GM12878 (cell line): Measurements from ENCODE around the gene ZNF341. TPM values are rescaled to one million over a fixed set of nuclear protein-coding genes. Genes with fewer than 3 reads are reported as not detected.

Source experiments
- ATAC-seq: fragments of 200-7000 bp; cut with Tn5 transposase; 3 replicates; pipeline ENCODE4 v1.9.1; 2020; ENCODE audit warnings: mild to moderate bottlenecking, moderate library complexity
- BruUV-seq: library from RNA; stranded (reverse); fragments of 400-500 nt; replicated peaks from 2 replicates; lab custom pipeline; 2021; lab: Mats Ljungman, UMichigan
- CTCF ChIA-PET: fragments of 300-600 bp; sonication (Branson Sonifier 250); formaldehyde crosslinking; extraction: SDS; loops from one replicate; lab custom pipeline; 2021; ENCODE audit warnings: inconsistent platforms; lab: Yijun Ruan, JAX
- POLR2A ChIA-PET: fragments of 350-600 bp; formaldehyde crosslinking; extraction: SDS; loops from one replicate; lab custom pipeline; 2021; ENCODE audit warnings: inconsistent platforms; lab: Charles Lee
- RAD21 ChIA-PET: fragments of 300-600 bp; sonication (Branson Sonifier 250); formaldehyde crosslinking; loops from one replicate; lab custom pipeline; 2023; ENCODE audit warnings: antibody characterized with exemption; ENCODE audit not compliant: unreplicated experiment; lab: Charles Lee
- SMC1A ChIA-PET: fragments of 300-600 bp; sonication (Branson Sonifier 250); formaldehyde crosslinking; loops from one replicate; lab custom pipeline; 2023; ENCODE audit not compliant: unreplicated experiment, uncharacterized antibody; lab: Charles Lee
- DNase-seq: peaks from one replicate; pipeline ENCODE4 v3.0.0-alpha.2; 2011; ENCODE audit warnings: low read depth, low spot score
- FAIRE-seq: peaks from 3 replicates; lab custom pipeline; 2011; peaks lifted over from hg19 to GRCh38; lab: Jason Lieb, UNC
- H2AFZ ChIP-seq: 2 replicates; pipeline ENCODE4 v1.6.0; 2011; ENCODE audit warnings: low read depth, low read length, control low read depth; ENCODE audit not compliant: control insufficient read depth
- H3K27ac ChIP-seq: 2 replicates; pipeline ENCODE4 v1.5.1; 2011; ENCODE audit warnings: control low read depth; ENCODE audit not compliant: control insufficient read depth, insufficient read depth
- H3K27me3 ChIP-seq, 2 experiments: replicated peaks in 1 of 2; 2 replicates each; pipeline versions ENCODE4 v1.6.0 to v1.6.1; 2011; ENCODE audit warnings: low read length in 1 of 2; ENCODE audit not compliant: control insufficient read depth in 2 of 2, insufficient read depth in 2 of 2
- H3K36me3 ChIP-seq, 2 experiments: 2 replicates each; pipeline ENCODE4 v1.5.1; 2011; ENCODE audit warnings: low read length in 1 of 2; ENCODE audit not compliant: control insufficient read depth in 2 of 2, insufficient read depth in 2 of 2
- H3K4me1 ChIP-seq: 2 replicates; pipeline ENCODE4 v1.6.1; 2011; ENCODE audit warnings: mild to moderate bottlenecking, low read length, moderate library complexity, mixed read lengths; ENCODE audit not compliant: control insufficient read depth, insufficient read depth
- H3K4me2 ChIP-seq: 2 replicates; pipeline ENCODE4 v1.6.0; 2011; ENCODE audit warnings: control low read depth; ENCODE audit not compliant: control insufficient read depth, insufficient read depth
- H3K4me3 ChIP-seq: fragments of 200-600 bp; sonication (generic); 2 replicates; pipeline ENCODE4 v1.5.1; 2016
- H3K79me2 ChIP-seq: 2 replicates; pipeline ENCODE4 v1.6.0; 2011; ENCODE audit warnings: low read length; ENCODE audit not compliant: control insufficient read depth, insufficient read depth
- H3K9ac ChIP-seq: 2 replicates; pipeline ENCODE4 v1.8.0; 2011; ENCODE audit warnings: low read length, control low read depth, mixed read lengths; ENCODE audit not compliant: control insufficient read depth, insufficient read depth
- H3K9me3 ChIP-seq: replicated peaks from 3 replicates; pipeline ENCODE4 v1.5.1; 2011; ENCODE audit warnings: mild to moderate bottlenecking, low read length; ENCODE audit not compliant: control insufficient read depth, insufficient read depth
- H4K20me1 ChIP-seq: 2 replicates; pipeline ENCODE4 v1.6.0; 2011; ENCODE audit not compliant: control insufficient read depth, insufficient read depth
- CBFB ChIP-seq: IDR thresholded peaks from 2 replicates; pipeline ENCODE4 v1.6.1; 2016; ENCODE audit warnings: antibody characterized with exemption, low read depth
- CREB1 ChIP-seq: IDR thresholded peaks from 2 replicates; pipeline ENCODE4 v1.6.1; 2012; ENCODE audit warnings: low read depth, mild to moderate bottlenecking, inconsistent platforms
- HCFC1 ChIP-seq: fragments of 150-350 bp; IDR thresholded peaks from 2 replicates; pipeline ENCODE4 v1.6.1; 2014; ENCODE audit warnings: low read length
- HDAC2 ChIP-seq: fragments of 200-600 bp; sonication (generic); IDR thresholded peaks from 2 replicates; pipeline ENCODE4 v1.6.1; 2017
- IRF4 ChIP-seq: IDR thresholded peaks from 2 replicates; pipeline ENCODE4 v1.6.1; 2011; ENCODE audit warnings: low read depth, low read length
- KLF5 ChIP-seq: fragments of 450-650 bp; IDR thresholded peaks from 2 replicates; pipeline ENCODE4 v1.6.1; 2014; ENCODE audit warnings: mild to moderate bottlenecking; ENCODE audit not compliant: partially characterized antibody
- MEF2A ChIP-seq: IDR thresholded peaks from 2 replicates; pipeline ENCODE4 v1.6.1; 2011; ENCODE audit warnings: low read depth, mild to moderate bottlenecking, low read length, moderate library complexity; ENCODE audit not compliant: insufficient read depth
- MLLT1 ChIP-seq: fragments of 450-650 bp; IDR thresholded peaks from 2 replicates; pipeline ENCODE4 v1.6.1; 2016; ENCODE audit warnings: mild to moderate bottlenecking
- MYB ChIP-seq: fragments of 150-350 bp; IDR thresholded peaks from 2 replicates; pipeline ENCODE4 v1.6.1; 2014; ENCODE audit warnings: mild to moderate bottlenecking, low read depth, low read length, borderline replicate concordance
- PAX8 ChIP-seq: fragments of 450-650 bp; IDR thresholded peaks from 2 replicates; pipeline ENCODE4 v1.6.1; 2017; ENCODE audit warnings: mild to moderate bottlenecking, moderate library complexity
- POLR2AphosphoS2 ChIP-seq: IDR thresholded peaks from 2 replicates; pipeline ENCODE4 v1.6.1; 2011; ENCODE audit warnings: low read depth, mild to moderate bottlenecking, low read length, improper control_type of control experiment, moderate library complexity
- RELA ChIP-seq: fragments of 450-650 bp; IDR thresholded peaks from 2 replicates; pipeline ENCODE4 v1.8.0; 2014; ENCODE audit warnings: borderline replicate concordance; ENCODE audit not compliant: partially characterized antibody
- WGBS: methylation state at CpG from one replicate; pipeline ENCODE4 v1.1.6; 2016; ENCODE audit warnings: low lambda C conversion rate; ENCODE audit not compliant: insufficient replicate concordance, insufficient coverage; ENCODE audit errors: missing lambda C conversion rate; 5-methylcytosine and 5-hydroxymethylcytosine counted together
- in situ Hi-C: fragments of 300-500 bp; cut with MboI; formaldehyde crosslinking; loops from 9 replicates; pipeline ENCODE4 v1.14.3; 2018; ENCODE audit warnings: mixed read lengths
- intact Hi-C: fragments of 100-400 bp; cut with micrococcal nuclease; formaldehyde crosslinking; loops from one replicate; pipeline ENCODE4 v1.14.2; 2022; ENCODE audit not compliant: unreplicated experiment
- polyA plus RNA-seq, 11 experiments: library from polyadenylated mRNA; depleted of rRNA in 4 of 11; unstranded in 6 of 11; stranded (reverse) in 5 of 11; fragments of >200 nt; fragmentation: Nextera tagmentation in 4 of 11; fragmentation: Illumina TruSeq in 1 of 11; extraction: Ambion mirVana in 4 of 11; extraction: Trizol in 1 of 11; gene quantifications; 1 replicate in 1 of 11; 2 replicates in 10 of 11; pipeline versions ENCODE4 v1.2.1 to v1.2.3, GENCODE V29; 2011 to 2016; ENCODE audit warnings: inconsistent platforms in 2 of 11, missing spikeins in 2 of 11, low read depth in 1 of 11
- total RNA-seq, 4 experiments: library from RNA; depleted of rRNA in 3 of 4; stranded (reverse); fragments of >200 nt in 3 of 4; fragmentation: Illumina TruSeq in 1 of 4; extraction: Trizol in 1 of 4; gene quantifications; 2 replicates each; pipeline versions ENCODE4 v1.2.1 to v1.2.3, GENCODE V29; 2013 to 2021
- TF ChIP-seq, protein P1 (sequence below): fragments of 450-650 bp; formaldehyde crosslinking; IDR thresholded peaks from 2 replicates; pipeline ENCODE4 v1.4.0; 2022; ENCODE audit warnings: mild to moderate bottlenecking, moderate library complexity
- TF ChIP-seq, protein P2 (sequence below): fragments of 450-650 bp; IDR thresholded peaks from 2 replicates; pipeline ENCODE4 v1.6.1; 2017; ENCODE audit warnings: antibody characterized with exemption, mild to moderate bottlenecking, moderate library complexity
- TF ChIP-seq, protein P3 (sequence below): IDR thresholded peaks from 2 replicates; pipeline ENCODE4 v1.6.1; 2012; ENCODE audit warnings: mild to moderate bottlenecking, low read depth, low read length

ZNF341 gene
- total and polyA plus RNA-seq, 10 of the 15 experiments (the other 5 are each of a cell fraction or from before 2014, with no cell fraction given) = 0.18 to 5.0 (median 2.6) TPM

GRCh38 chr20:33833333-33833732 is 101.5 kb downstream of the ZNF341 start:
- no peak overlapping the region for H3K4me2 ChIP-seq
- H3K9ac ChIP-seq = no peak overlapping the region
- ChIA-PET SMC1A (no interaction called here), RAD21 (no interaction called here), POLR2A (no interaction called here), CTCF (interaction anchor here (0.6 kb wide), 1 partner anchor 332 kb away, joined by 3 read pairs; no protein-coding TSS in a partner anchor)
- H3K27me3 ChIP-seq = no peaks in the 10 kb centered on the region
- H3K36me3 ChIP-seq = peaks cover 6 to 9% of the 10 kb centered on the region in 2 experiments; a peak in 3 of 4 replicates
- FAIRE-seq = no peak
- no peak for DNase-seq
- in situ Hi-C loops (no loop called here), intact Hi-C loops (no loop called here)
- no peak overlapping the region for H3K27ac ChIP-seq
- H3K4me1 ChIP-seq = peaks cover 14% of the 10 kb centered on the region
- peaks cover 63% of the 10 kb centered on the region for H3K79me2 ChIP-seq
- no peaks in the 10 kb centered on the region; the same call in 2 of the 3 replicates for H3K9me3 ChIP-seq
- no peaks in the 10 kb centered on the region for H4K20me1 ChIP-seq
- BruUV-seq = no TSS peak
- no peak overlapping the region for H2AFZ ChIP-seq
- no peak for ATAC-seq
- H3K4me3 ChIP-seq = no peak overlapping the region
- 33% methylated on average over 1 of the region's 1 CpG for WGBS
- TF ChIP-seq MLLT1 (no peak), IRF4 (no peak), PAX8 (no peak), HCFC1 (no peak), KLF5 (no peak), CBFB (no peak), RELA (no peak), MYB (no peak), HDAC2 (no peak), POLR2AphosphoS2 (no peak), CREB1 (no peak), MEF2A (no peak)
- TF ChIP-seq, protein P1, sequence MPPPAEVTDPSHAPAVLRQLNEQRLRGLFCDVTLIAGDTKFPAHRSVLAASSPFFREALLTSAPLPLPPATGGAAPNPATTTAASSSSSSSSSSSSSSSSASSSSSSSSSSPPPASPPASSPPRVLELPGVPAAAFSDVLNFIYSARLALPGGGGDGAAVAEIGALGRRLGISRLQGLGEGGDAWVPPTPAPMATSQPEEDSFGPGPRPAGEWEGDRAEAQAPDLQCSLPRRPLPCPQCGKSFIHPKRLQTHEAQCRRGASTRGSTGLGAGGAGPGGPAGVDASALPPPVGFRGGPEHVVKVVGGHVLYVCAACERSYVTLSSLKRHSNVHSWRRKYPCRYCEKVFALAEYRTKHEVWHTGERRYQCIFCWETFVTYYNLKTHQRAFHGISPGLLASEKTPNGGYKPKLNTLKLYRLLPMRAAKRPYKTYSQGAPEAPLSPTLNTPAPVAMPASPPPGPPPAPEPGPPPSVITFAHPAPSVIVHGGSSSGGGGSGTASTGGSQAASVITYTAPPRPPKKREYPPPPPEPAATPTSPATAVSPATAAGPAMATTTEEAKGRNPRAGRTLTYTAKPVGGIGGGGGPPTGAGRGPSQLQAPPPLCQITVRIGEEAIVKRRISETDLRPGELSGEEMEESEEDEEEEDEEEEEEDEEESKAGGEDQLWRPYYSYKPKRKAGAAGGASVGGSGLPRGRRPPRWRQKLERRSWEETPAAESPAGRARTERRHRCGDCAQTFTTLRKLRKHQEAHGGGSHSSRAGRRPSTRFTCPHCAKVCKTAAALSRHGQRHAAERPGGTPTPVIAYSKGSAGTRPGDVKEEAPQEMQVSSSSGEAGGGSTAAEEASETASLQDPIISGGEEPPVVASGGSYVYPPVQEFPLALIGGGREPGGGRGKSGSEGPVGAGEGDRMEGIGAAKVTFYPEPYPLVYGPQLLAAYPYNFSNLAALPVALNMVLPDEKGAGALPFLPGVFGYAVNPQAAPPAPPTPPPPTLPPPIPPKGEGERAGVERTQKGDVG = no peak
- TF ChIP-seq, protein P2, sequence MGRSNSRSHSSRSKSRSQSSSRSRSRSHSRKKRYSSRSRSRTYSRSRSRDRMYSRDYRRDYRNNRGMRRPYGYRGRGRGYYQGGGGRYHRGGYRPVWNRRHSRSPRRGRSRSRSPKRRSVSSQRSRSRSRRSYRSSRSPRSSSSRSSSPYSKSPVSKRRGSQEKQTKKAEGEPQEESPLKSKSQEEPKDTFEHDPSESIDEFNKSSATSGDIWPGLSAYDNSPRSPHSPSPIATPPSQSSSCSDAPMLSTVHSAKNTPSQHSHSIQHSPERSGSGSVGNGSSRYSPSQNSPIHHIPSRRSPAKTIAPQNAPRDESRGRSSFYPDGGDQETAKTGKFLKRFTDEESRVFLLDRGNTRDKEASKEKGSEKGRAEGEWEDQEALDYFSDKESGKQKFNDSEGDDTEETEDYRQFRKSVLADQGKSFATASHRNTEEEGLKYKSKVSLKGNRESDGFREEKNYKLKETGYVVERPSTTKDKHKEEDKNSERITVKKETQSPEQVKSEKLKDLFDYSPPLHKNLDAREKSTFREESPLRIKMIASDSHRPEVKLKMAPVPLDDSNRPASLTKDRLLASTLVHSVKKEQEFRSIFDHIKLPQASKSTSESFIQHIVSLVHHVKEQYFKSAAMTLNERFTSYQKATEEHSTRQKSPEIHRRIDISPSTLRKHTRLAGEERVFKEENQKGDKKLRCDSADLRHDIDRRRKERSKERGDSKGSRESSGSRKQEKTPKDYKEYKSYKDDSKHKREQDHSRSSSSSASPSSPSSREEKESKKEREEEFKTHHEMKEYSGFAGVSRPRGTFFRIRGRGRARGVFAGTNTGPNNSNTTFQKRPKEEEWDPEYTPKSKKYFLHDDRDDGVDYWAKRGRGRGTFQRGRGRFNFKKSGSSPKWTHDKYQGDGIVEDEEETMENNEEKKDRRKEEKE = no peak
- TF ChIP-seq, protein P3, sequence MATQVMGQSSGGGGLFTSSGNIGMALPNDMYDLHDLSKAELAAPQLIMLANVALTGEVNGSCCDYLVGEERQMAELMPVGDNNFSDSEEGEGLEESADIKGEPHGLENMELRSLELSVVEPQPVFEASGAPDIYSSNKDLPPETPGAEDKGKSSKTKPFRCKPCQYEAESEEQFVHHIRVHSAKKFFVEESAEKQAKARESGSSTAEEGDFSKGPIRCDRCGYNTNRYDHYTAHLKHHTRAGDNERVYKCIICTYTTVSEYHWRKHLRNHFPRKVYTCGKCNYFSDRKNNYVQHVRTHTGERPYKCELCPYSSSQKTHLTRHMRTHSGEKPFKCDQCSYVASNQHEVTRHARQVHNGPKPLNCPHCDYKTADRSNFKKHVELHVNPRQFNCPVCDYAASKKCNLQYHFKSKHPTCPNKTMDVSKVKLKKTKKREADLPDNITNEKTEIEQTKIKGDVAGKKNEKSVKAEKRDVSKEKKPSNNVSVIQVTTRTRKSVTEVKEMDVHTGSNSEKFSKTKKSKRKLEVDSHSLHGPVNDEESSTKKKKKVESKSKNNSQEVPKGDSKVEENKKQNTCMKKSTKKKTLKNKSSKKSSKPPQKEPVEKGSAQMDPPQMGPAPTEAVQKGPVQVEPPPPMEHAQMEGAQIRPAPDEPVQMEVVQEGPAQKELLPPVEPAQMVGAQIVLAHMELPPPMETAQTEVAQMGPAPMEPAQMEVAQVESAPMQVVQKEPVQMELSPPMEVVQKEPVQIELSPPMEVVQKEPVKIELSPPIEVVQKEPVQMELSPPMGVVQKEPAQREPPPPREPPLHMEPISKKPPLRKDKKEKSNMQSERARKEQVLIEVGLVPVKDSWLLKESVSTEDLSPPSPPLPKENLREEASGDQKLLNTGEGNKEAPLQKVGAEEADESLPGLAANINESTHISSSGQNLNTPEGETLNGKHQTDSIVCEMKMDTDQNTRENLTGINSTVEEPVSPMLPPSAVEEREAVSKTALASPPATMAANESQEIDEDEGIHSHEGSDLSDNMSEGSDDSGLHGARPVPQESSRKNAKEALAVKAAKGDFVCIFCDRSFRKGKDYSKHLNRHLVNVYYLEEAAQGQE = no peak
